ENCODE measurements around the gene HOXD3. TPM values are rescaled to one million over a fixed set of nuclear protein-coding genes. Genes with fewer than 3 reads are reported as not detected.

HOXD3 gene
- total and polyA plus RNA-seq, 2 of the 8 experiments (the other 6 are each of a cell fraction or from before 2014, with no cell fraction given), result not detected

- Histone ChIP-seq H4K91ac (replicated peaks; ENCODE audit: insufficient read length, low read length) (no peak overlapping the region), H2BK20ac (ENCODE audit: low read length) (no peak overlapping the region), H4K5ac (ENCODE audit: insufficient read length, low read depth, low read length) (no peak overlapping the region), H2AFZ (ENCODE audit: low read length) (no peak overlapping the region), H3K4me1 (replicated peaks in 1 of 4; ENCODE audit: control insufficient read depth in 3 of 4, insufficient read depth in 4 of 4, low read length in 3 of 4) (peaks cover 0 to 9% (median 4%) of the 10 kb centered on the region in 4 experiments; a peak in 5 of 7 replicates), H3K9me3 (ENCODE audit: insufficient read depth in 2 of 2, low read depth in 1 of 2, low read length in 1 of 2) (no peaks in the 10 kb centered on the region), H3K9ac (replicated peaks in 1 of 4; ENCODE audit: extremely low read depth in 1 of 4, low read depth in 3 of 4, low read length in 3 of 4) (no peak overlapping the region), H2BK15ac (ENCODE audit: low read length) (no peak overlapping the region), H4K20me1 (replicated peaks in 1 of 2; ENCODE audit: control insufficient read depth in 1 of 2, insufficient read depth in 2 of 2, low read length in 2 of 2) (peaks cover 4 to 16% of the 10 kb centered on the region in 2 experiments), H3K4me3 (ENCODE audit: extremely low read depth in 1 of 4, insufficient read depth in 2 of 4, low read depth in 3 of 4, low read length in 4 of 4) (no peak overlapping the region), H3K36me3 (ENCODE audit: control insufficient read depth in 2 of 4, insufficient read depth in 4 of 4, low read length in 3 of 4) (peaks cover 0 to 4% (median 0%) of the 10 kb centered on the region in 4 experiments; a peak in 1 of 8 replicates), H3K23ac (ENCODE audit: insufficient read length) (no peak overlapping the region), H3K27me3 (replicated peaks in 1 of 4; ENCODE audit: control insufficient read depth in 3 of 4, extremely low read depth in 1 of 4, insufficient read depth in 3 of 4, low read length in 3 of 4) (peaks cover 86 to 100% (median 97%) of the 10 kb centered on the region in 4 experiments), H2BK5ac (ENCODE audit: low read depth, low read length) (no peak overlapping the region), H3K79me1 (ENCODE audit: low read depth, low read length) (no peaks in the 10 kb centered on the region), H3K27ac (ENCODE audit: low read depth, low read length) (no peak overlapping the region), H3K4me2 (ENCODE audit: insufficient read depth in 1 of 2, low read depth in 2 of 2, low read length in 2 of 2) (no peak overlapping the region; a peak in 1 of 4 replicates), H4K8ac (ENCODE audit: extremely low read depth, insufficient read depth, low read length) (no peak overlapping the region), H3K4ac (replicated peaks; ENCODE audit: insufficient read length, low read depth, low read length) (no peak overlapping the region), H3K23me2 (ENCODE audit: low read depth, low read length) (peaks cover 3% of the 10 kb centered on the region; the same call in 1 of the 2 replicates), H3K14ac (ENCODE audit: insufficient read length) (no peak overlapping the region), H3K56ac (replicated peaks; ENCODE audit: insufficient read length, low read depth, low read length) (no peak overlapping the region), H3K79me2 (ENCODE audit: control insufficient read depth in 1 of 2, insufficient read depth in 2 of 2, low read length in 2 of 2) (no peaks in the 10 kb centered on the region), H3K18ac (ENCODE audit: extremely low read depth, low read length) (no peak overlapping the region), H2AK5ac (ENCODE audit: low read depth, low read length) (no peak overlapping the region), H2BK12ac (ENCODE audit: low read depth, low read length) (no peak overlapping the region), H2BK120ac (replicated peaks; ENCODE audit: low read depth, low read length) (no peak overlapping the region)
- CTCF ChIA-PET (ENCODE audit: partially characterized antibody), result interaction anchor here (0.7 to 10.0 kb wide), 35 partner anchors 8 to 675 kb away, joined by 3 to 119 read pairs (median 11); partner anchors contain the start of genes HOXD10, HOXD4, HOXD8 and HOXD9
- POLR2A ChIA-PET (ENCODE audit: partially characterized antibody), result interaction anchor here (1.8 kb wide), 1 partner anchor 23 kb away, joined by 4 read pairs; no protein-coding TSS in a partner anchor
- 55% methylated on average over 28 of the region's 28 CpGs; no CpG with 5 or more reads in 1 of the 2 experiments for WGBS, 2 experiments (ENCODE audit: extremely low coverage in 1 of 2, insufficient coverage in 1 of 2, insufficient read length in 1 of 2, insufficient replicate concordance in 2 of 2, low coverage in 1 of 2, low lambda C conversion rate in 2 of 2, missing lambda C conversion rate in 1 of 2)
- FAIRE-seq (no peak), DNase-seq (ENCODE audit: low read depth in 1 of 2, low spot score in 2 of 2) (peak in 1 of 2 experiments; percentile 37)
- TF ChIP-seq JUND (IDR thresholded peaks at IDR 0.05; ENCODE audit: low read length) (no peak), EP300 (IDR thresholded peaks at IDR 0.05; ENCODE audit: borderline replicate concordance in 1 of 2, low read depth in 2 of 2, low read length in 2 of 2) (no peak), TBP (IDR thresholded peaks at IDR 0.05; ENCODE audit: low read depth, low read length) (no peak), TEAD4 (IDR thresholded peaks at IDR 0.05; ENCODE audit: low read depth, low read length) (no peak), SP4 (IDR thresholded peaks at IDR 0.05; ENCODE audit: low read length) (no peak)
These were observed 18.0 kb upstream of the HOXD3 start for GRCh38 chr2:176138923-176139660.
